Fibroblast of lung (primary cell): Measurements from ENCODE around the gene TRIM37.

ENCODE experiments used
- EZH2 ChIP-seq: IDR thresholded peaks from 2 replicates; pipeline ENCODE4 v1.5.1; 2012; ENCODE audit warnings: low read length, control low read depth, mild to moderate bottlenecking; ENCODE audit errors: missing control alignments
- TF ChIP-seq, protein P1 (sequence below), 2 donors: IDR thresholded peaks in 1 of 2; conservative IDR thresholded peaks in 1 of 2; 1 replicate in 1 of 2; 2 replicates in 1 of 2; pipeline ENCODE4 v1.5.1; 2011 to 2012; ENCODE audit warnings: low read length in 2 of 2, control low read depth in 1 of 2, inconsistent platforms in 1 of 2, low read depth in 1 of 2, mild to moderate bottlenecking in 1 of 2

DNA sequence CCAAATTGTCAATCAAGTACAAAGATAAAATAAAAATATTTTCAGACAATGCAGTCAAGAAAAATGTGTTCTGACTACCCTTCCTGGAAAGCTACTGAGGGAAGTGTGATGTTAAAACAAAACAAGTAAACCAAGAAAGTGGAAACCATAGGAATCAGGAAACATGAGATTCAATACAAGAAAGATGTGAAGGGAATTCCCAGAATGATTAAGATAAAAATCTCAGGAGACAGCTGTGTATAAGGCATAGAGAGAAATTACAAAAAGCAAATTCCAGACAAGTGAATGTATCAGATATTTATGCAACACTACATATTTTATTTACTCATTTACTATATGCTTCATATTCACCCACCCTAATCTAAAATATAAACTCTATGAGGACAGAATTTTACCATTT, 32.2 kb downstream of the TRIM37 start:
- TF ChIP-seq, protein P1, sequence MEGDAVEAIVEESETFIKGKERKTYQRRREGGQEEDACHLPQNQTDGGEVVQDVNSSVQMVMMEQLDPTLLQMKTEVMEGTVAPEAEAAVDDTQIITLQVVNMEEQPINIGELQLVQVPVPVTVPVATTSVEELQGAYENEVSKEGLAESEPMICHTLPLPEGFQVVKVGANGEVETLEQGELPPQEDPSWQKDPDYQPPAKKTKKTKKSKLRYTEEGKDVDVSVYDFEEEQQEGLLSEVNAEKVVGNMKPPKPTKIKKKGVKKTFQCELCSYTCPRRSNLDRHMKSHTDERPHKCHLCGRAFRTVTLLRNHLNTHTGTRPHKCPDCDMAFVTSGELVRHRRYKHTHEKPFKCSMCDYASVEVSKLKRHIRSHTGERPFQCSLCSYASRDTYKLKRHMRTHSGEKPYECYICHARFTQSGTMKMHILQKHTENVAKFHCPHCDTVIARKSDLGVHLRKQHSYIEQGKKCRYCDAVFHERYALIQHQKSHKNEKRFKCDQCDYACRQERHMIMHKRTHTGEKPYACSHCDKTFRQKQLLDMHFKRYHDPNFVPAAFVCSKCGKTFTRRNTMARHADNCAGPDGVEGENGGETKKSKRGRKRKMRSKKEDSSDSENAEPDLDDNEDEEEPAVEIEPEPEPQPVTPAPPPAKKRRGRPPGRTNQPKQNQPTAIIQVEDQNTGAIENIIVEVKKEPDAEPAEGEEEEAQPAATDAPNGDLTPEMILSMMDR (conservative IDR thresholded peaks at IDR 0.05 in 1 of 2, IDR thresholded peaks at IDR 0.05 in 1 of 2; ENCODE audit: low read depth in 1 of 2, low read length in 2 of 2), result no peak
- TF ChIP-seq EZH2, result no peak
